HepG2 (cell line): ENCODE results near the gene C5orf34. TPM values are rescaled to one million over a fixed set of nuclear protein-coding genes. Genes with fewer than 3 reads are reported as not detected.

Experiments used
- ATAC-seq: fragments of 200-7000 bp; cut with Tn5 transposase; 3 replicates; pipeline ENCODE4 v1.9.1; 2020; ENCODE audit warnings: mild to moderate bottlenecking, moderate library complexity
- BruUV-seq: library from RNA; stranded (reverse); fragments of 400-500 nt; replicated peaks from 2 replicates; lab custom pipeline; 2021; lab: Mats Ljungman, UMichigan
- CTCF ChIA-PET: fragments of 300-600 bp; formaldehyde crosslinking; extraction: SDS; loops from one replicate; lab custom pipeline; 2021; ENCODE audit warnings: low total read pairs, inconsistent platforms, low intra/inter-chr PET ratio; lab: Yijun Ruan, JAX
- POLR2A ChIA-PET: fragments of 350-600 bp; sonication (Branson Sonifier 250); formaldehyde crosslinking; loops from one replicate; lab custom pipeline; 2020; ENCODE audit warnings: antibody characterized with exemption, inconsistent platforms; lab: Yijun Ruan, JAX
- DNase-seq: peaks from one replicate; pipeline ENCODE4 v3.0.0-alpha.2; 2015; ENCODE audit warnings: low spot score
- FAIRE-seq: peaks from 3 replicates; lab custom pipeline; 2011; peaks lifted over from hg19 to GRCh38; lab: Jason Lieb, UNC
- H2AFZ ChIP-seq: one replicate; pipeline ENCODE4 v1.6.1; 2011; ENCODE audit warnings: low read length, inconsistent platforms
- H3K27ac ChIP-seq: fragments of 300-600 bp; 3 replicates; pipeline ENCODE4 v1.8.0; 2011; ENCODE audit warnings: mixed run types, mild to moderate bottlenecking, mixed read lengths, low read length, inconsistent platforms; ENCODE audit not compliant: insufficient read depth; ENCODE audit errors: extremely low read length
- H3K27me3 ChIP-seq, 2 experiments: fragments of 200-600 bp in 1 of 2; 2 replicates in 1 of 2; 3 replicates in 1 of 2; pipeline versions ENCODE4 v1.6.0 to v1.8.0; 2011; ENCODE audit warnings: low read length in 2 of 2, mild to moderate bottlenecking in 2 of 2, moderate library complexity in 2 of 2, inconsistent platforms in 1 of 2; ENCODE audit not compliant: insufficient read depth in 2 of 2, control insufficient read depth in 1 of 2
- H3K36me3 ChIP-seq, 2 experiments: fragments of 200-600 bp in 1 of 2; replicated peaks in 1 of 2; 2 replicates in 1 of 2; 3 replicates in 1 of 2; pipeline versions ENCODE4 v1.5.1 to v1.8.0; 2011; ENCODE audit warnings: low read length in 2 of 2, inconsistent platforms in 1 of 2; ENCODE audit not compliant: insufficient read depth in 2 of 2, control insufficient read depth in 1 of 2
- H3K4me1 ChIP-seq: 2 replicates; pipeline ENCODE4 v1.5.1; 2012; ENCODE audit warnings: low read length, inconsistent platforms; ENCODE audit not compliant: insufficient read depth
- H3K4me2 ChIP-seq: 2 replicates; pipeline ENCODE4 v1.6.0; 2011; ENCODE audit warnings: low read depth, low read length, inconsistent platforms
- H3K4me3 ChIP-seq, 3 experiments: fragments of 200-600 bp in 1 of 3; sonication (generic), shearing (Covaris generic) in 1 of 3; replicated peaks in 1 of 3; 2 replicates each; pipeline ENCODE4 v1.5.1; 2011 to 2016; ENCODE audit warnings: low read length in 3 of 3, inconsistent platforms in 2 of 3, low read depth in 2 of 3, mild to moderate bottlenecking in 2 of 3, control low read depth in 1 of 3, mixed read lengths in 1 of 3; ENCODE audit not compliant: insufficient read depth in 1 of 3
- H3K79me2 ChIP-seq: one replicate; pipeline ENCODE4 v1.6.1; 2011; ENCODE audit warnings: low read length, inconsistent platforms; ENCODE audit not compliant: insufficient read depth
- H3K9ac ChIP-seq: 2 replicates; pipeline ENCODE4 v1.6.0; 2011; ENCODE audit warnings: mild to moderate bottlenecking, low read depth, low read length, inconsistent platforms; ENCODE audit not compliant: insufficient read depth
- H3K9me3 ChIP-seq: 2 replicates; pipeline ENCODE4 v1.5.1; 2012; ENCODE audit warnings: mild to moderate bottlenecking, low read length
- H4K20me1 ChIP-seq: 2 replicates; pipeline ENCODE4 v1.6.0; 2011; ENCODE audit warnings: inconsistent platforms, mild to moderate bottlenecking, low read length, moderate library complexity; ENCODE audit not compliant: insufficient read depth
- DPF2 ChIP-seq: sonication (generic); formaldehyde crosslinking; IDR thresholded peaks from 2 replicates; pipeline ENCODE4 v1.4.0; 2020; ENCODE audit warnings: mild to moderate bottlenecking, low read depth, missing genetic modification reagents, borderline replicate concordance
- FOXA3 ChIP-seq: IDR thresholded peaks from 2 replicates; pipeline ENCODE4 v1.6.1; 2016; ENCODE audit warnings: missing genetic modification reagents, missing compliant biosample characterization
- NR2C2 ChIP-seq: sonication (generic); formaldehyde crosslinking; IDR thresholded peaks from 2 replicates; pipeline ENCODE4 v1.4.0; 2020; ENCODE audit warnings: missing genetic modification reagents, mild to moderate bottlenecking, moderate library complexity, borderline replicate concordance
- ZNF7 ChIP-seq: IDR thresholded peaks from 2 replicates; pipeline ENCODE4 v1.6.1; 2016; ENCODE audit warnings: missing biosample characterization, missing genetic modification reagents
- WGBS: methylation state at CpG from one replicate; pipeline ENCODE4 v1.1.6; 2017; ENCODE audit warnings: low lambda C conversion rate; 5-methylcytosine and 5-hydroxymethylcytosine counted together
- in situ Hi-C: cut with HindIII; loops from 2 replicates; pipeline ENCODE4 v1.10.0; 2017; ENCODE audit warnings: low pct_unique_long_range_greater_than_20kb; ENCODE audit not compliant: extremely low pct_ligation_motif_present
- intact Hi-C: fragments of 100-400 bp; cut with micrococcal nuclease; formaldehyde crosslinking; loops from one replicate; pipeline ENCODE4 v1.10.0; 2022; ENCODE audit not compliant: unreplicated experiment
- polyA plus RNA-seq, 8 experiments: library from polyadenylated mRNA; depleted of rRNA in 3 of 8; stranded (reverse) in 7 of 8; unstranded in 1 of 8; fragments of >200 nt; fragmentation: Illumina TruSeq in 4 of 8; extraction: Trizol in 4 of 8; gene quantifications; 2 replicates each; pipeline versions ENCODE4 v1.2.1 to v1.2.3, GENCODE V29; 2011 to 2016; ENCODE audit warnings: low read depth in 4 of 8, missing spikeins in 1 of 8, mixed read lengths in 1 of 8; ENCODE audit not compliant: insufficient read depth in 1 of 8
- total RNA-seq, 5 experiments: library from RNA; depleted of rRNA; stranded (reverse); fragments of >200 nt; fragmentation: Illumina TruSeq; extraction: Trizol; gene quantifications; 2 replicates each; pipeline ENCODE4 v1.2.3, GENCODE V29; 2016; ENCODE audit warnings: low read depth in 1 of 5

C5orf34 gene
- total and polyA plus RNA-seq, 2 of the 13 experiments (the other 11 are each of a cell fraction or from before 2014, with no cell fraction given), result 3.2 to 6.4 TPM

GRCh38 chr5:43461066-43461465 lies 53.9 kb downstream of the C5orf34 start:
- no TSS peak for BruUV-seq
- WGBS, result 91% methylated on average over 1 of the region's 1 CpG
- Histone ChIP-seq H3K27me3 (no peaks in the 10 kb centered on the region), H3K4me1 (no peaks in the 10 kb centered on the region), H3K79me2 (no peaks in the 10 kb centered on the region), H3K9ac (no peak overlapping the region), H3K4me3 (no peak overlapping the region), H2AFZ (no peak overlapping the region), H3K36me3 (no peaks in the 10 kb centered on the region), H4K20me1 (no peaks in the 10 kb centered on the region), H3K27ac (no peak overlapping the region), H3K4me2 (no peak overlapping the region), H3K9me3 (no peaks in the 10 kb centered on the region)
- DNase-seq, result no peak
- no peak for TF ChIP-seq NR2C2 (CRISPR knock-in tag)
- TF ChIP-seq FOXA3 (CRISPR knock-in tag), result no peak
- in situ Hi-C loops, result no loop called here
- CTCF ChIA-PET, result no interaction called here
- ATAC-seq, result no peak
- intact Hi-C loops, result no loop called here
- no peak for FAIRE-seq
- POLR2A ChIA-PET, result no interaction called here

GRCh38 chr5:43456556-43456955 lies 58.4 kb downstream of the C5orf34 start:
- intact Hi-C loops (no loop called here), in situ Hi-C loops (no loop called here)
- Histone ChIP-seq H3K4me3 (no peak overlapping the region), H3K9me3 (no peaks in the 10 kb centered on the region), H3K79me2 (no peaks in the 10 kb centered on the region), H3K9ac (no peak overlapping the region), H2AFZ (no peak overlapping the region), H3K27me3 (no peaks in the 10 kb centered on the region), H3K4me1 (peaks cover 2% of the 10 kb centered on the region; the same call in 1 of the 2 replicates), H3K36me3 (no peaks in the 10 kb centered on the region), H3K27ac (no peak overlapping the region), H3K4me2 (no peak overlapping the region), H4K20me1 (no peaks in the 10 kb centered on the region)
- 99% methylated on average over 3 of the region's 3 CpGs for WGBS
- TF ChIP-seq ZNF7 (CRISPR knock-in tag) (peak; percentile 77), DPF2 (CRISPR knock-in tag) (no peak)
- no TSS peak for BruUV-seq
- DNase-seq, result no peak
- ATAC-seq, result no peak
- ChIA-PET CTCF (no interaction called here), POLR2A (no interaction called here)
- no peak for FAIRE-seq
